Astrocyte (in vitro differentiated cells and primary cell): ENCODE measurements around the gene RP2. TPM values are rescaled to one million over a fixed set of nuclear protein-coding genes. Genes with fewer than 3 reads are reported as not detected.
A peak's percentile ranks its signal among the peaks of the same experiment; 100 is the strongest.

Experiments
- DNase-seq: peaks from one replicate; pipeline ENCODE4 v3.0.0-alpha.2; 2010; ENCODE audit warnings: low read depth
- FAIRE-seq: peaks from 2 replicates; lab custom pipeline; 2011; peaks lifted over from hg19 to GRCh38; lab: Jason Lieb, UNC
- H2AFZ ChIP-seq: 2 replicates; pipeline ENCODE4 v1.6.0; 2012; ENCODE audit warnings: low read depth, low read length, inconsistent platforms
- H3K27ac ChIP-seq: 2 replicates; pipeline ENCODE4 v1.5.1; 2011; ENCODE audit warnings: low read depth, low read length, inconsistent platforms
- H3K27me3 ChIP-seq: 2 replicates; pipeline ENCODE4 v1.6.0; 2011; ENCODE audit warnings: low read length, inconsistent platforms; ENCODE audit not compliant: insufficient read depth
- H3K36me3 ChIP-seq: 2 replicates; pipeline ENCODE4 v1.5.1; 2011; ENCODE audit warnings: low read length, inconsistent platforms; ENCODE audit not compliant: insufficient read depth
- H3K4me1 ChIP-seq: 2 replicates; pipeline ENCODE4 v1.5.1; 2011; ENCODE audit warnings: low read length, inconsistent platforms; ENCODE audit not compliant: insufficient read depth
- H3K4me2 ChIP-seq: 2 replicates; pipeline ENCODE4 v1.6.0; 2012; ENCODE audit warnings: low read length, inconsistent platforms
- H3K4me3 ChIP-seq: 2 replicates; pipeline ENCODE4 v1.5.1; 2011; ENCODE audit warnings: low read depth, mild to moderate bottlenecking, low read length, inconsistent platforms; ENCODE audit not compliant: insufficient read depth
- H3K79me2 ChIP-seq: 2 replicates; pipeline ENCODE4 v1.6.0; 2012; ENCODE audit warnings: mild to moderate bottlenecking, low read length, inconsistent platforms; ENCODE audit not compliant: insufficient read depth
- H3K9ac ChIP-seq: 2 replicates; pipeline ENCODE4 v1.6.0; 2012; ENCODE audit warnings: mild to moderate bottlenecking, low read length, inconsistent platforms
- H3K9me3 ChIP-seq: 2 replicates; pipeline ENCODE4 v1.5.1; 2012; ENCODE audit warnings: low read depth, mild to moderate bottlenecking, low read length, inconsistent platforms; ENCODE audit not compliant: insufficient read depth
- H4K20me1 ChIP-seq: 2 replicates; pipeline ENCODE4 v1.6.0; 2012; ENCODE audit warnings: low read length, inconsistent platforms; ENCODE audit not compliant: insufficient read depth
- H3K27ac Mint-ChIP-seq: one replicate; pipeline ENCODE4 v1.8.0; 2021; ENCODE audit warnings: mild to moderate bottlenecking, mixed read lengths; ENCODE audit not compliant: unreplicated experiment
- H3K27me3 Mint-ChIP-seq: one replicate; pipeline ENCODE4 v1.8.0; 2021; ENCODE audit warnings: low read depth, mixed read lengths; ENCODE audit not compliant: unreplicated experiment
- H3K36me3 Mint-ChIP-seq: one replicate; pipeline ENCODE4 v1.8.0; 2021; ENCODE audit warnings: low read depth, mixed read lengths; ENCODE audit not compliant: unreplicated experiment
- H3K4me1 Mint-ChIP-seq: one replicate; pipeline ENCODE4 v1.8.0; 2021; ENCODE audit warnings: low read depth, mixed read lengths; ENCODE audit not compliant: unreplicated experiment
- H3K4me3 Mint-ChIP-seq: one replicate; pipeline ENCODE4 v1.8.0; 2021; ENCODE audit warnings: mild to moderate bottlenecking, moderate library complexity, mixed read lengths; ENCODE audit not compliant: unreplicated experiment
- H3K9me3 Mint-ChIP-seq: one replicate; pipeline ENCODE4 v1.8.0; 2021; ENCODE audit warnings: mild to moderate bottlenecking, mixed read lengths; ENCODE audit not compliant: unreplicated experiment
- EZH2 ChIP-seq: IDR thresholded peaks from 2 replicates; pipeline ENCODE4 v1.6.1; 2012; ENCODE audit warnings: mild to moderate bottlenecking, low read length, inconsistent platforms; ENCODE audit not compliant: insufficient read depth
- total RNA-seq: library from RNA; stranded (reverse); gene quantifications from 2 replicates; pipeline ENCODE4 v1.2.1, GENCODE V29; 2021
- TF ChIP-seq, protein P1 (sequence below): IDR thresholded peaks from 2 replicates; pipeline ENCODE4 v1.5.1; 2011; ENCODE audit warnings: low read depth, mild to moderate bottlenecking, inconsistent platforms, low read length, moderate library complexity; ENCODE audit not compliant: insufficient read depth

The RP2 gene
- total RNA-seq, 1 donor from 2014 or later = 20.5 TPM

DNA sequence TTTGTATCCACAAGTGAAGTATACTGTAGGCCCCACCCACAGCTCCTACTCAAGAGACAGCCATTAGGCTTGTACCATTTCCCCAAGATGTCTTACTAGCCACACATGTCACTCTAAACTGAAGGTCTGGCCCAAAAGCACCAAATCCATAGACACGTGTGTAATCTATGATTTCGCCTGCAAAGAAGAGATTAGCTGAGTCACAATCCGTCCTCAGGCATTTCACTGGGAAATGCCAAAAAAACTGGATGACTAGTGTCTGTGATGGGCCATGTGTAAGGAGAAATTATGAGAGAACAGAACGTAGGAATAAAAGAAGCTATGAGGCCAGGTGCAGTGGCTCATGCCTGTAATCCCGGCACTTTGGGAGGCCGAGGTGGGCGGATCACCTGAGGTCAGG lies 21.9 kb upstream of the RP2 start:
- FAIRE-seq = no peak
- Histone ChIP-seq H3K4me2 (no peak overlapping the region), H4K20me1 (no peaks in the 10 kb centered on the region), H3K9me3 (no peaks in the 10 kb centered on the region), H3K27ac (no peak overlapping the region), H3K27me3 (no peaks in the 10 kb centered on the region), H3K9ac (no peak overlapping the region), H2AFZ (no peak overlapping the region), H3K79me2 (no peaks in the 10 kb centered on the region), H3K36me3 (no peaks in the 10 kb centered on the region), H3K4me3 (no peak overlapping the region), H3K4me1 (no peaks in the 10 kb centered on the region)
- TF ChIP-seq, protein P1, sequence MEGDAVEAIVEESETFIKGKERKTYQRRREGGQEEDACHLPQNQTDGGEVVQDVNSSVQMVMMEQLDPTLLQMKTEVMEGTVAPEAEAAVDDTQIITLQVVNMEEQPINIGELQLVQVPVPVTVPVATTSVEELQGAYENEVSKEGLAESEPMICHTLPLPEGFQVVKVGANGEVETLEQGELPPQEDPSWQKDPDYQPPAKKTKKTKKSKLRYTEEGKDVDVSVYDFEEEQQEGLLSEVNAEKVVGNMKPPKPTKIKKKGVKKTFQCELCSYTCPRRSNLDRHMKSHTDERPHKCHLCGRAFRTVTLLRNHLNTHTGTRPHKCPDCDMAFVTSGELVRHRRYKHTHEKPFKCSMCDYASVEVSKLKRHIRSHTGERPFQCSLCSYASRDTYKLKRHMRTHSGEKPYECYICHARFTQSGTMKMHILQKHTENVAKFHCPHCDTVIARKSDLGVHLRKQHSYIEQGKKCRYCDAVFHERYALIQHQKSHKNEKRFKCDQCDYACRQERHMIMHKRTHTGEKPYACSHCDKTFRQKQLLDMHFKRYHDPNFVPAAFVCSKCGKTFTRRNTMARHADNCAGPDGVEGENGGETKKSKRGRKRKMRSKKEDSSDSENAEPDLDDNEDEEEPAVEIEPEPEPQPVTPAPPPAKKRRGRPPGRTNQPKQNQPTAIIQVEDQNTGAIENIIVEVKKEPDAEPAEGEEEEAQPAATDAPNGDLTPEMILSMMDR = no peak
- no peak for TF ChIP-seq EZH2
- Mint-ChIP-seq H3K27me3 (no peaks in the 10 kb centered on the region), H3K27ac (no peak overlapping the region), H3K4me3 (no peak overlapping the region), H3K9me3 (no peaks in the 10 kb centered on the region), H3K4me1 (peaks cover 4% of the 10 kb centered on the region), H3K36me3 (no peaks in the 10 kb centered on the region)
- DNase-seq = no peak

DNA sequence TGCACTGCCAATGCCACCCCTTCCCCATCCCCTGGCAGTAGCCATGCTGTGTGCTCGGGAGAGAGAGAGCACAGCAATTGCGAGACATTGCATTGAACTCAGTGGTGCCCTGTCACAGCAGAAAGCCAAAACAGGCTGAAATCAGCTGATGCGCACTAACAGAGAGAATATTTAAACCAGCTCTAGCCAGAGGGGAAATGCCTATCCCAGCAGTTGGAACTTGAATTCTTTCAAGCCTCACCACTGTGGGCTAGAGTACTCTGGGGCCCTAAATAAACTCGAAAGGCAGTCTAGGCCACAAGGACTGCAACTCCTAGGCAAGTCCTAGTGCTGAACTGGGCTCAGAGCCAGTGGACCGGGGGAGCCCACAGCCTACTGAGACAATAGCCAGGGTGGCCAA lies 17.7 kb upstream of the RP2 start:
- Mint-ChIP-seq H3K27me3 (no peaks in the 10 kb centered on the region), H3K4me1 (peaks cover 4% of the 10 kb centered on the region), H3K4me3 (no peak overlapping the region), H3K36me3 (no peaks in the 10 kb centered on the region), H3K27ac (no peak overlapping the region), H3K9me3 (no peaks in the 10 kb centered on the region)
- no peak overlapping the region for H3K9ac ChIP-seq
- FAIRE-seq (no peak), DNase-seq (no peak)
- H4K20me1 ChIP-seq = no peaks in the 10 kb centered on the region
- TF ChIP-seq EZH2 = no peak
- TF ChIP-seq, protein P1 = no peak
- no peak overlapping the region for H2AFZ ChIP-seq
- H3K79me2 ChIP-seq = no peaks in the 10 kb centered on the region
- no peaks in the 10 kb centered on the region for H3K4me1 ChIP-seq
- H3K36me3 ChIP-seq = no peaks in the 10 kb centered on the region
- H3K27me3 ChIP-seq = no peaks in the 10 kb centered on the region
- H3K27ac ChIP-seq = no peak overlapping the region
- no peak overlapping the region for H3K4me2 ChIP-seq
- H3K9me3 ChIP-seq = no peaks in the 10 kb centered on the region
- no peak overlapping the region for H3K4me3 ChIP-seq

DNA sequence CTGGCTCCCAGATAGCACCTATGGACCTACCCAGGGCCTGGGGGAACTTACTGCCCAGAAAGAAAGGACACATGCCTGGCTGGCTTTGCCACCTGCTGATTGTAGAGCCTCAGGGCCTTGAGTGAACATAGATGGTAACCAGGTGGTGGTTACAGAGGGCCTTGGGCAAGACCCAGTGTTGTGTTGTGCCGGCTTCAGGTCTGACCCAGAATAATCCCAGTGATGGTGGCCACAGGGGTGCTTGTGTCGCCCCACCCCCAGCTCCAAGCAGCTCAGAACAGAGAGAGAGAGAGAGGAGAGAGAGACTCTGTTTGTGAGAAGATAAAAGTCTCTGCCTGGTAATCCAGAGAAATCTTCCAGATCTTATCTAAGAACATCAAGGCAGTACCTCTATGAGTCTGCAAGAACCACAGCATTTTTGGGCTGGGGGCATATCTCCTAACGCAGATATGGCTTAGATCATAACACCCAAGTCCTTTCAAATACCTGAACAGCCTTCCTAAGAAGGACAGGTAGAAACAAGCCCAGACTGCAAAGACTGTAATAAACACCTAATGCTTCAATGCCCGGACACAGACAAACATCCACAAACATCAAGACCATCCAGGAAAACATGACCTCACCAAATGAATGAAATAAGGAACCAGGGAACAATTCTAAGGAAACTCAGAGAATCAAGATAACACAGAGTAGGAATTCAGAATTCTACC lies 16.3 kb upstream of the RP2 start:
- no peaks in the 10 kb centered on the region for H3K9me3 Mint-ChIP-seq
- Histone ChIP-seq H3K79me2 (no peaks in the 10 kb centered on the region), H3K27me3 (no peaks in the 10 kb centered on the region)

More for the DNA sequence above, 16.3 kb upstream of the RP2 start:
- Mint-ChIP-seq H3K36me3 (no peaks in the 10 kb centered on the region), H3K27ac (no peak overlapping the region), H3K4me1 (peaks cover 4% of the 10 kb centered on the region), H3K4me3 (no peak overlapping the region), H3K27me3 (no peaks in the 10 kb centered on the region)
- Histone ChIP-seq H3K4me2 (no peak overlapping the region), H3K4me3 (no peak overlapping the region), H4K20me1 (no peaks in the 10 kb centered on the region), H3K27ac (no peak overlapping the region), H3K9me3 (no peaks in the 10 kb centered on the region), H3K4me1 (no peaks in the 10 kb centered on the region), H3K9ac (no peak overlapping the region), H3K36me3 (no peaks in the 10 kb centered on the region), H2AFZ (no peak overlapping the region)
- FAIRE-seq (peak; percentile 85), DNase-seq (no peak)
- TF ChIP-seq, protein P1 = no peak
- no peak for TF ChIP-seq EZH2
